ENCODE results near the gene UGT1A9. TPM values are rescaled to one million over a fixed set of nuclear protein-coding genes. Genes with fewer than 3 reads are reported as not detected.

The UGT1A9 gene
- total RNA-seq, 1 experiment from 2014 or later: not detected

DNA sequence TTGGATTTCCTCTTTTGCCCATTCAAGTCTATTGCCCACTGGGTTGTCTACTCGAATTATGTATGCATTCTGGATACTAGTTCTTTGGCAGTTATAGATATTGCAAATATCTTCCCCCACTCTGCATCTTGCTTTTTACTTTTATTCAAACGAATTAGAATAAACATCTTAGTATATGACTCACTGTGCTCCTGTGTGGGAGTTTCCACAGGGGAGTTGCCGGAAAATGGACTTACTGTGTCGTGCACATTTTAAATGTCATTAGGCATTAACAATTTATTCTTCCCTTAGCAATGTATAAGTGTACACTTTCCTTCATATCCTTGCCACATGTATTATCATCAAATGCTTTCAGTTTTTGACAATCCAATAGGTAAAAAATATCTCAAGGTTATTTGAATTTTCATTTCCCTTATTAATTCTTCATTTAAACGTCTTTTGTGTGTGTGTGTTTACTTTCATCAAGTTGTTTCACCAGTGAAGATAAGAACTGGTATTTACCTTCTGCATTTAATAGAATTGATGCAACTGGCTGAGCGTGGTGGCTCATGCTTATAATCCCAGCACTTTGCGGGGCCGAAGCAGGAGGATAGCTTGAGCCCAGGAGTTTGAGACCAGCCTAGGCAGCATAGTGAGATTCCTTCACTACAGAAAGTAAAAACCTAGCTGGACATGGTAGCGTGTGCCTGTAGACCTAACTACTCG is 36.4 kb downstream of the UGT1A9 start:
- no peak overlapping the region for H3K4ac ChIP-seq (ENCODE audit: low read depth, low read length)

More for the DNA sequence above, 36.4 kb downstream of the UGT1A9 start:
- Mint-ChIP-seq H3K27ac (no peak overlapping the region), H3K27me3 (ENCODE audit: low read depth) (peaks cover 8% of the 10 kb centered on the region), H3K4me3 (no peak overlapping the region), H3K9me3 (peaks cover 4% of the 10 kb centered on the region in 2 experiments; a peak in 3 of 5 replicates), H3K36me3 (ENCODE audit: insufficient read depth in 1 of 3, low read depth in 3 of 3) (peaks cover 0 to 6% (median 0%) of the 10 kb centered on the region in 3 experiments; a peak in 1 of 7 replicates), H3K4me1 (peaks cover 7% of the 10 kb centered on the region in 2 experiments)
- no peak overlapping the region for H3K4me2 ChIP-seq (ENCODE audit: insufficient read depth, insufficient read length, low read length)
- no peaks in the 10 kb centered on the region for H4K20me1 ChIP-seq (ENCODE audit: control insufficient read depth, insufficient read depth, insufficient read length)
- no peaks in the 10 kb centered on the region for H3K4me1 ChIP-seq (ENCODE audit: insufficient read depth, low read length)
- H3K56ac ChIP-seq (ENCODE audit: insufficient read length, low read depth, low read length): no peak overlapping the region
- no peak overlapping the region for H3T11ph ChIP-seq (ENCODE audit: low read length)
- H3K79me2 ChIP-seq (ENCODE audit: insufficient read depth, low read length): no peaks in the 10 kb centered on the region
- H3K27ac ChIP-seq (ENCODE audit: insufficient read length, low read depth, low read length): no peak overlapping the region
- no peak overlapping the region for H3K14ac ChIP-seq (ENCODE audit: insufficient read depth, low read length)
- H4K91ac ChIP-seq (ENCODE audit: insufficient read length, low read depth, low read length): no peak overlapping the region
- H3K27me3 ChIP-seq (ENCODE audit: insufficient read depth, low read length): no peaks in the 10 kb centered on the region
- no peaks in the 10 kb centered on the region for H3K79me1 ChIP-seq (ENCODE audit: insufficient read depth, low read depth, low read length, poor library complexity, severe bottlenecking)
- WGBS (ENCODE audit: extremely low coverage, insufficient read length, low lambda C conversion rate): no CpG with 5 or more reads among the region's 10 CpGs
- no peak overlapping the region for H3K23ac ChIP-seq (ENCODE audit: insufficient read length, low read depth, low read length)
- TF ChIP-seq, protein P1, sequence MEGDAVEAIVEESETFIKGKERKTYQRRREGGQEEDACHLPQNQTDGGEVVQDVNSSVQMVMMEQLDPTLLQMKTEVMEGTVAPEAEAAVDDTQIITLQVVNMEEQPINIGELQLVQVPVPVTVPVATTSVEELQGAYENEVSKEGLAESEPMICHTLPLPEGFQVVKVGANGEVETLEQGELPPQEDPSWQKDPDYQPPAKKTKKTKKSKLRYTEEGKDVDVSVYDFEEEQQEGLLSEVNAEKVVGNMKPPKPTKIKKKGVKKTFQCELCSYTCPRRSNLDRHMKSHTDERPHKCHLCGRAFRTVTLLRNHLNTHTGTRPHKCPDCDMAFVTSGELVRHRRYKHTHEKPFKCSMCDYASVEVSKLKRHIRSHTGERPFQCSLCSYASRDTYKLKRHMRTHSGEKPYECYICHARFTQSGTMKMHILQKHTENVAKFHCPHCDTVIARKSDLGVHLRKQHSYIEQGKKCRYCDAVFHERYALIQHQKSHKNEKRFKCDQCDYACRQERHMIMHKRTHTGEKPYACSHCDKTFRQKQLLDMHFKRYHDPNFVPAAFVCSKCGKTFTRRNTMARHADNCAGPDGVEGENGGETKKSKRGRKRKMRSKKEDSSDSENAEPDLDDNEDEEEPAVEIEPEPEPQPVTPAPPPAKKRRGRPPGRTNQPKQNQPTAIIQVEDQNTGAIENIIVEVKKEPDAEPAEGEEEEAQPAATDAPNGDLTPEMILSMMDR (conservative IDR thresholded peaks at IDR 0.05): no peak
- H4K5ac ChIP-seq (ENCODE audit: insufficient read length, low read depth, low read length): no peak overlapping the region
- no peak overlapping the region for H2BK12ac ChIP-seq (ENCODE audit: insufficient read length, low read depth, low read length)
- H2AFZ ChIP-seq (ENCODE audit: low read length): no peak overlapping the region
- H4K8ac ChIP-seq (replicated peaks; ENCODE audit: insufficient read length, low read depth, low read length): no peak overlapping the region
- H2BK20ac ChIP-seq (ENCODE audit: low read depth, low read length, poor library complexity, severe bottlenecking): no peak overlapping the region
- H2AK5ac ChIP-seq (ENCODE audit: insufficient read length, low read length): no peak overlapping the region
- peaks cover 5% of the 10 kb centered on the region for H3K23me2 ChIP-seq (ENCODE audit: insufficient read length, low read depth, low read length, poor library complexity, severe bottlenecking)
- H3K18ac ChIP-seq (ENCODE audit: insufficient read length, low read depth, low read length): no peak overlapping the region
- no peak overlapping the region for H3K9ac ChIP-seq (ENCODE audit: extremely low read depth, insufficient read length, low read length)
- no peak overlapping the region for H2BK15ac ChIP-seq (ENCODE audit: low read depth, low read length)
- DNase-seq: no peak
- H2BK120ac ChIP-seq (ENCODE audit: low read depth, low read length, poor library complexity, severe bottlenecking): no peak overlapping the region
- no peak overlapping the region for H2BK5ac ChIP-seq (ENCODE audit: insufficient read length, low read length)
- H3K9me3 ChIP-seq (ENCODE audit: control insufficient read depth, low read depth, low read length): no peaks in the 10 kb centered on the region

All from H9 (cell line).